Muscle layer of colon (tissue), 2 donors: ENCODE results near the gene ATRAID.

ENCODE experiments used
- H3K27ac ChIP-seq: one replicate; pipeline ENCODE4 v1.7.0; 2013; ENCODE audit warnings: low read depth, mild to moderate bottlenecking, low read length, moderate library complexity
- H3K27me3 ChIP-seq, 2 donors: one replicate each; pipeline ENCODE4 v1.7.0; 2013; ENCODE audit warnings: low read length in 2 of 2, mild to moderate bottlenecking in 2 of 2; ENCODE audit not compliant: insufficient read depth in 2 of 2, control insufficient read depth in 1 of 2
- H3K36me3 ChIP-seq: one replicate; pipeline ENCODE4 v1.7.0; 2013; ENCODE audit warnings: mild to moderate bottlenecking, low read length; ENCODE audit not compliant: insufficient read depth
- H3K4me1 ChIP-seq: one replicate; pipeline ENCODE4 v1.7.0; 2013; ENCODE audit warnings: mild to moderate bottlenecking, low read length; ENCODE audit not compliant: insufficient read depth
- H3K4me3 ChIP-seq, 2 donors: one replicate each; pipeline ENCODE4 v1.7.0; 2013; ENCODE audit warnings: low read length in 2 of 2, low read depth in 1 of 2, mild to moderate bottlenecking in 1 of 2, moderate library complexity in 1 of 2
- H3K9ac ChIP-seq: one replicate; pipeline ENCODE4 v1.7.0; 2013; ENCODE audit warnings: low read length
- H3K9me3 ChIP-seq: one replicate; pipeline ENCODE4 v1.7.0; 2013; ENCODE audit warnings: mild to moderate bottlenecking, low read length
- donor health status: abdominal sarcoma.
- donor health status: Adenocarcinoma of cecum.

The ATRAID gene

GRCh38 chr2:27261241-27261925 is 49.5 kb downstream of the ATRAID start:
- H3K9ac ChIP-seq, result no peak overlapping the region
- H3K36me3 ChIP-seq, result no peaks in the 10 kb centered on the region
- peaks cover 51 to 75% of the 10 kb centered on the region in 2 donors for H3K27me3 ChIP-seq
- no peak overlapping the region for H3K27ac ChIP-seq
- H3K4me1 ChIP-seq, result peaks cover 13% of the 10 kb centered on the region
- no peak overlapping the region for H3K4me3 ChIP-seq
- no peaks in the 10 kb centered on the region for H3K9me3 ChIP-seq

DNA sequence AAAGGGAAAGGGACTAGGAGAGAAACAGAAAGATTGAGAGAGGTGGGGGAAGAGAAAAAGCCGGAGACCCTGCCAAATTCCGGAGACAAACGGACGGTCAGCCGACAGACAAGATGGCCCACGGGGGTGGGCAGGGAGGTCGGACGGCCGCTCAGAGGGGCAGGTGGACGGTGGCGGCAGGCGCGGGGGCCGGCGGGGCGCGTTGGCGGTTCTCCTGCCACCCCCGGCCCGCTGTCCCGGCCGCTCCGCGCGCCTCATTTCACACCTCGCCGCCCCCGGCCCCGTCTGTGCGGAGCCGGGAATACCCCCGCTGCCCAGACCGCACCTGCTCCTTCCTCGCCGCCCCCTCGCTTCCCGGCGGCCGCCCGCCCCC is 50.1 kb downstream of the ATRAID start:
- no peak overlapping the region for H3K9ac ChIP-seq
- H3K27ac ChIP-seq, result no peak overlapping the region
- no peak overlapping the region for H3K4me3 ChIP-seq
- H3K9me3 ChIP-seq, result no peaks in the 10 kb centered on the region
- H3K36me3 ChIP-seq, result no peaks in the 10 kb centered on the region
- H3K4me1 ChIP-seq, result peaks cover 13% of the 10 kb centered on the region
- peaks cover 51 to 76% of the 10 kb centered on the region in 2 donors for H3K27me3 ChIP-seq

DNA sequence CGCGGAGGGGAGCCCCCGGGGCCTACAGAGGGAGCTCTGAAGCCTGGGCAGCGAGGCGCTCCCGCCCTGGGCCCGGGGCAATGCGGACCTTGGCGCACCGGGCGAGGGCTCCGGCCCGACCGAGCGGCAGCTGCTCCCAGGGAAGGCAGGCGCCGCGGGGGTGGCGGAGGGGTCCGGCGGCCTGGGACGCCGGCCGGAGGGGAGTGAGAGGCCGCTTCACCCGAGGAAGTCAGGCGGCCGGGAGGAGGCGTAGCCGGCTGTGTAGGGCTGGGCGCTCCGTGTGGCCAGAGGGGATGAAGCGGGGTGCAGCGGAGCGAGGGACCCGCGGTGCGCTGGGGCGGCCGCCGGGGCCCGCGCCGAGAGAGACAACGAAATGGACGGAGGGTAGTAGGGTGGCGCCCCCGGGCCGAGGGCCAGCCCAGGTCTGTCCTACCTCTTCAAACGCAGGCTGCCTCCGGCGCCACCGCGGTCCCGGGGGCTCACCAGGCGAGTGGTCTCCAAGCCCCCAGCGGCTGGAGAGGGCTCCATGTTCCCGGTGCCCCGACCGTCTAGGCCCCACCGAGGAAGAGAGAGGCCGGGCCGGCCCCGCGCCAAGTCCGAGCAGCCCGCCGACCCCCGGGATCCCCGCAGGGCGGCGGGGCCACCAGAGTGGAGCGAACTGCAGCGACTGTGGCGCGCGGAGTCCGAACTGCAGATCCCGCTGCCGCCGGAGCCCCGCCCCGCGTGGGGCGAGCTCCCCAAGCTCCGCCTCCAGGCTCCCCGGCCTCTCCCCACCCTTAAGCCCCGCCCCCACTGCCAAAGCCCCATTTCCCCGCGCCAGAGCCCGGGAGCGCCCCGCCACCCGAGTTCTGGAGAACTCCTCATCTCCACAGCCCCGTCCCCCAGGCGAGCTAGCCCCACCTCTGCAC is 50.8 kb downstream of the ATRAID start, which contains the start of gene SLC30A3:
TSS of gene SLC30A3 (minus strand) at position 669 of the 908 bp plus-strand sequence. CDS start at position 528, 141 bp downstream.
- H3K4me1 ChIP-seq, result peaks cover 13% of the 10 kb centered on the region
- H3K36me3 ChIP-seq, result no peaks in the 10 kb centered on the region
- no peak within 1 kb of the TSS for H3K27ac ChIP-seq
- peaks cover 51 to 82% of the 10 kb centered on the region in 2 donors for H3K27me3 ChIP-seq
- peak within 1 kb of the TSS; percentile 38 to 49 for H3K4me3 ChIP-seq
- H3K9ac ChIP-seq, result no peak within 1 kb of the TSS
- no peaks in the 10 kb centered on the region for H3K9me3 ChIP-seq

DNA sequence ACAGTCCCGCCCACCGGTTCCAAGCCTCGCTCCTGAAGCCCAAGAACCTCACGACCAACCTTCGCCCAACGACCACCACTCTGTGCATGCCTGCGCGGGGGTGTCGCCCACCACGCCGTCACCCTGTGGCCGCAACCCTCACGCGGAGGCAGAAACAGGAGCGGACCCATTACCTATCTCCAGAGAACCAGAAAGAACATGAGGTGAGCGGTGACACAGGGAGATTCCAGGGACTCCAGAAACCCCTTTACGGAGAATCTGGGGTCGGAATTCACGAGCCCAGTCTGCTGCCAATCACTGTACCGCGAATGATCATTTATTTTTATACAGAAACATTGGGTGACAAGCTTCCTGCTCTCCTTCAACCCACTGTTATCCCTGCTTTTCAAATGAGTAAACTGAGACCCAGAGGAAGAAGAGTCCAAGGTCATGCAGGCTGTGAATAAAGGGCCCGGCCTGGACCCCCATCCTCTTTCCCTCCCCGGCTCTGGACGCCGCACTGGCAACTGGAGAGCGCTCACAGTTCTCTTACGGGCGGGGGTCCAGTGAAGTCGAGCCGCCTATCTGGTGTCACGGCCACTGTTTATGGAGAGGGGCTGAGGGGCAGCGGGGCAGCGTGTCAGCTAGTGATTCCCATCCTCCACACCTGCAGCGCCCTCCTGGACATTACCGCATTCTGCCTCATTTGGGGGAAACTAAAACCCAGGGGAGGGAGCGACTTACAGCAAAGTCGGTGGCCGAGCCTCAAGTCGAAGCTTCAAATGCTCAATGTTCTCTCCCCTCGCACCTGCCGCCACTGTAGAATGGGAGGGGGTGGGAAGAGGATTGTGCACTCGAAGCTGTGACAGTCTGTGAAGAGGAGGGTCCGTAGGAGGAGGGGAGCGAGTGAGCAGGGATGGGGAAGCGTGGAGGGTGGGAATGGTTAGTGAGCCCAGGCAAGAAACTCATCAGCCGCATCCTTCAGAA is 51.7 kb downstream of the ATRAID start:
- H3K27ac ChIP-seq, result no peak overlapping the region
- peak overlapping the region in 1 of 2 donors; percentile 49 for H3K4me3 ChIP-seq
- H3K4me1 ChIP-seq, result peaks cover 13% of the 10 kb centered on the region
- no peak overlapping the region for H3K9ac ChIP-seq
- H3K36me3 ChIP-seq, result no peaks in the 10 kb centered on the region
- no peaks in the 10 kb centered on the region for H3K9me3 ChIP-seq
- H3K27me3 ChIP-seq, result peaks cover 51 to 75% of the 10 kb centered on the region in 2 donors

DNA sequence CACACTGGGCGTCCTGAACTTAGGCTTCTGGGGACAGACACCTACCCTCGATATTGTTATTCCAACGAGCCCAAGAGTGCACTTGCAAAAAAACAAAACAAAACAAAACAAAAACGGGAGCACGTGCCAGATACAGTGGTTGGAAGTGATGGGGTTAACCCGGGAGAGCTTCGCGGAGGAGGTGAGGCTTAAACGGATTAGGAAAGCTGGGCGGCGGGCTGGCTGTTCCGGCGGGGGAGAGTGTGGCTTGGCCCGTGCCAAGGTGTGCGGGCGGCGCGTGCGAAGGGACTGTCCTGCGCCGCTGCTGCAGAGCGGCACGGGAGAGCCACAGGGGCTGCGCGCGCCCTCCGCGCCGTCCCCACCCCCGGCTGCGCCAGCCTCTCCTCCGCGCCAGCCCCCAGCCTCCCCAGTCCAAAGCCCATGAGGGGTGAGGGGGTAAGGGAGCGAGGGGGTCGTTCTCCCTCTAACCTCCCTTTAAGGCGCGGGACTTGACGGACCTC is 52.5 kb downstream of the ATRAID start:
- Histone ChIP-seq H3K9ac (no peak overlapping the region), H3K27ac (no peak overlapping the region), H3K9me3 (no peaks in the 10 kb centered on the region), H3K27me3 (peaks cover 51 to 72% of the 10 kb centered on the region in 2 donors), H3K4me3 (peak overlapping the region in 1 of 2 donors; percentile 35), H3K4me1 (peaks cover 13% of the 10 kb centered on the region), H3K36me3 (no peaks in the 10 kb centered on the region)

- Histone ChIP-seq H3K36me3 (no peaks in the 10 kb centered on the region), H3K27ac (no peak overlapping the region), H3K27me3 (peaks cover 51 to 67% of the 10 kb centered on the region in 2 donors), H3K4me3 (peak overlapping the region in 1 of 2 donors; percentile 35), H3K9me3 (no peaks in the 10 kb centered on the region), H3K4me1 (peaks cover 13% of the 10 kb centered on the region), H3K9ac (no peak overlapping the region)
Measured at GRCh38 chr2:27264753-27265535, 53.1 kb downstream of the ATRAID start.

- Histone ChIP-seq H3K4me3 (no peak overlapping the region), H3K36me3 (no peaks in the 10 kb centered on the region), H3K27ac (no peak overlapping the region), H3K9ac (no peak overlapping the region), H3K27me3 (peaks cover 46 to 62% of the 10 kb centered on the region in 2 donors), H3K4me1 (peaks cover 13% of the 10 kb centered on the region), H3K9me3 (no peaks in the 10 kb centered on the region)
Measured at GRCh38 chr2:27265536-27265870, 53.7 kb downstream of the ATRAID start.
